K562 (cell line): ENCODE data around the gene SPTBN4. TPM values are rescaled to one million over a fixed set of nuclear protein-coding genes. Genes with fewer than 3 reads are reported as not detected.
A peak's percentile ranks its signal among the peaks of the same experiment; 100 is the strongest.

ENCODE experiments used
- ARNT ChIP-seq, 2 experiments: fragments of 450-650 bp; IDR thresholded peaks; 2 replicates each; pipeline ENCODE4 v1.6.1; 2016; ENCODE audit warnings: mild to moderate bottlenecking in 1 of 2
- ATF4 ChIP-seq: fragments of 450-650 bp; formaldehyde crosslinking; IDR thresholded peaks from 2 replicates; pipeline ENCODE4 v1.4.0; 2022; ENCODE audit warnings: mild to moderate bottlenecking, moderate library complexity
- FOXM1 ChIP-seq, 2 experiments: fragments of 450-650 bp in 1 of 2; sonication (generic) in 1 of 2; formaldehyde crosslinking in 1 of 2; IDR thresholded peaks; 2 replicates each; pipeline versions ENCODE4 v1.6.1 to v1.9.0; 2017 to 2022; ENCODE audit warnings: low read depth in 2 of 2, mild to moderate bottlenecking in 2 of 2, missing genetic modification reagents in 1 of 2, moderate library complexity in 1 of 2
- GTF2E2 ChIP-seq: fragments of 200-800 bp; sonication (Bioruptor generic); IDR thresholded peaks from 2 replicates; pipeline ENCODE4 v1.6.1; 2016; ENCODE audit warnings: missing genetic modification characterization, missing compliant biosample characterization
- KAT2B ChIP-seq: IDR thresholded peaks from one replicate; pipeline ENCODE4 v1.6.1; 2012; ENCODE audit warnings: low read depth, mild to moderate bottlenecking, control low read depth, inconsistent platforms, low read length, moderate library complexity
- LCOR ChIP-seq: sonication (generic); formaldehyde crosslinking; IDR thresholded peaks from 2 replicates; pipeline ENCODE4 v1.8.0; 2022; ENCODE audit warnings: mild to moderate bottlenecking, missing genetic modification reagents
- NCOR1 ChIP-seq: fragments of 450-650 bp; IDR thresholded peaks from 2 replicates; pipeline ENCODE4 v1.6.1; 2016; ENCODE audit warnings: mild to moderate bottlenecking, moderate library complexity
- RFX5 ChIP-seq: IDR thresholded peaks from 2 replicates; pipeline ENCODE4 v1.6.1; 2011; ENCODE audit warnings: low read depth, mild to moderate bottlenecking, improper control_type of control experiment, low read length
- ZNF318 ChIP-seq, 2 experiments: fragments of 450-650 bp; IDR thresholded peaks; 2 replicates each; pipeline ENCODE4 v1.6.1; 2016; ENCODE audit warnings: mild to moderate bottlenecking in 2 of 2, borderline replicate concordance in 1 of 2, low read depth in 1 of 2, moderate library complexity in 1 of 2
- ZNF76 ChIP-seq: fragments of 250-450 bp; sonication (Bioruptor Pico); IDR thresholded peaks from 2 replicates; pipeline ENCODE4 v1.4.0; 2020; ENCODE audit warnings: mild to moderate bottlenecking, moderate library complexity, borderline replicate concordance
- polyA plus RNA-seq, 8 experiments: library from polyadenylated mRNA; depleted of rRNA in 4 of 8; stranded (reverse) in 5 of 8; unstranded in 3 of 8; fragments of >200 nt; fragmentation: Nextera tagmentation in 2 of 8; fragmentation: Illumina TruSeq in 1 of 8; extraction: Ambion mirVana in 2 of 8; extraction: Trizol in 1 of 8; gene quantifications; 2 replicates each; pipeline versions ENCODE4 v1.2.1 to v1.2.3, GENCODE V29; 2011 to 2014; ENCODE audit warnings: inconsistent platforms in 1 of 8, missing spikeins in 1 of 8
- total RNA-seq, 7 experiments: library from RNA; depleted of rRNA in 6 of 7; stranded (reverse); fragments of >200 nt in 6 of 7; fragmentation: Illumina TruSeq in 2 of 7; extraction: Trizol in 2 of 7; gene quantifications; 2 replicates each; pipeline versions ENCODE4 v1.2.1 to v1.2.3, GENCODE V29; 2011 to 2021; ENCODE audit warnings: low replicate concordance in 1 of 7
- TF ChIP-seq, protein P1 (sequence below): sonication (generic); formaldehyde crosslinking; IDR thresholded peaks from 2 replicates; pipeline ENCODE4 v1.8.0; 2022; ENCODE audit warnings: missing genetic modification reagents, mild to moderate bottlenecking, moderate library complexity, borderline replicate concordance
- TF ChIP-seq, protein P2 (sequence below): fragments of 450-650 bp; formaldehyde crosslinking; IDR thresholded peaks from 2 replicates; pipeline ENCODE4 v1.4.0; 2020; ENCODE audit warnings: mild to moderate bottlenecking, moderate library complexity

Gene SPTBN4
- total and polyA plus RNA-seq, 9 of the 15 experiments (the other 6 are each of a cell fraction or from before 2014, with no cell fraction given), result 0.01 to 1.5 (median 0.86) TPM

DNA sequence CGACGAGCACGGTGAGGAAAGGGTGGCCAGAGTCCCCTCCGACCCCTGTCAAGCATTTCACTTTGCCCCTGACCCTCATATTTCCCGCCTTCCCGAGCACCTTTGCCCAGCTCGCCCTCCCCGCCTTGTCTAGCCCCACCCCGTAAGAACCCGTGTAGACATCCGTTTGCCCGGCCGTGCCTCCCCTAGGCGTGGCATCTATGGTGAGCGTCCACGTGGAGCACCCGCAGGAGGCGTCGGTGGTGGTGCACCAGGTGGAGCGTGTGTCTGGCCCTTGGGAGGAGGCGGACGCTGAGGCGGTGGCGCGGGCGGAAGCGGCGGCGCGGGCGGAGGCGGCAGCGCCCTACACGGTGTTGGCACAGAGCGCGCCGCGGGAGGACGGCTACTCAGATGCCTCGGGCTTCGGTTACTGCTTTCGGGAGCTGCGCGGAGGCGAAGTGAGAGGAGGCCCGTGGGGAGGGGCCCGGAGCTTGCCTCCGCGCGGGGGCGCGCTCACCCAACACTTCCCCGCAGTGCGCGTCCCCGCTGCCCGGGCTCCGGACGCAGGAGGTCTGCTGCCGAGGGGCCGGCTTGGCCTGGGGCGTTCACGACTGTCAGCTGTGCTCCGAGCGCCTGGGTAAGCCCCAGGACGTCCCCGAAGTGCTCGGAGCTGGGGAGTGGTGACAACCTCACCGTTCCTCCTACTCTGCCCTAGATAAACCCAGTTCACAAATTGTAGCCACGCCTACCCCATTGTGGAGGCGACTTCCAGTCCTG lies 138.6 kb downstream of the SPTBN4 start (continued):
- TF ChIP-seq ZNF318 (IDR thresholded peaks at IDR 0.05; ENCODE audit: borderline replicate concordance in 1 of 2, low read depth in 1 of 2) (no peak), ATF4 (CRISPR knock-in tag) (no peak), LCOR (CRISPR knock-in tag) (no peak), ZNF76 (CRISPR knock-in tag) (no peak), ARNT (IDR thresholded peaks at IDR 0.05) (no peak), RFX5 (no peak), GTF2E2 (no peak), NCOR1 (no peak), FOXM1 (IDR thresholded peaks at IDR 0.05; ENCODE audit: low read depth) (no peak), FOXM1 (CRISPR knock-in tag; IDR thresholded peaks at IDR 0.05; ENCODE audit: low read depth) (0 out of 2 replicates have a peak, but pooled peaks have one; percentile 29), KAT2B (no peak)
- TF ChIP-seq, protein P1, sequence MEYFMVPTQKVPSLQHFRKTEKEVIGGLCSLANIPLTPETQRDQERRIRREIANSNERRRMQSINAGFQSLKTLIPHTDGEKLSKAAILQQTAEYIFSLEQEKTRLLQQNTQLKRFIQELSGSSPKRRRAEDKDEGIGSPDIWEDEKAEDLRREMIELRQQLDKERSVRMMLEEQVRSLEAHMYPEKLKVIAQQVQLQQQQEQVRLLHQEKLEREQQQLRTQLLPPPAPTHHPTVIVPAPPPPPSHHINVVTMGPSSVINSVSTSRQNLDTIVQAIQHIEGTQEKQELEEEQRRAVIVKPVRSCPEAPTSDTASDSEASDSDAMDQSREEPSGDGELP (CRISPR knock-in tag), result peak; percentile 90
- TF ChIP-seq, protein P2, sequence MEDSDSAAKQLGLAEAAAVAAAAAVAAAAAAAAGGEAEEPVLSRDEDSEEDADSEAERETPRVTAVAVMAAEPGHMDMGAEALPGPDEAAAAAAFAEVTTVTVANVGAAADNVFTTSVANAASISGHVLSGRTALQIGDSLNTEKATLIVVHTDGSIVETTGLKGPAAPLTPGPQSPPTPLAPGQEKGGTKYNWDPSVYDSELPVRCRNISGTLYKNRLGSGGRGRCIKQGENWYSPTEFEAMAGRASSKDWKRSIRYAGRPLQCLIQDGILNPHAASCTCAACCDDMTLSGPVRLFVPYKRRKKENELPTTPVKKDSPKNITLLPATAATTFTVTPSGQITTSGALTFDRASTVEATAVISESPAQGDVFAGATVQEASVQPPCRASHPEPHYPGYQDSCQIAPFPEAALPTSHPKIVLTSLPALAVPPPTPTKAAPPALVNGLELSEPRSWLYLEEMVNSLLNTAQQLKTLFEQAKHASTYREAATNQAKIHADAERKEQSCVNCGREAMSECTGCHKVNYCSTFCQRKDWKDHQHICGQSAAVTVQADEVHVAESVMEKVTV (CRISPR knock-in tag), result no peak
